Vagina (tissue), 2 donors: Measurements from ENCODE around the gene CNTN3.

Source experiments
- POLR2A ChIP-seq, 2 donors: fragments of 450-650 bp; IDR thresholded peaks; one replicate each; pipeline ENCODE4 v1.6.1; 2017; ENCODE audit warnings: antibody characterized with exemption in 2 of 2, mild to moderate bottlenecking in 2 of 2, moderate library complexity in 2 of 2
- TF ChIP-seq, protein P1 (sequence below), 3 experiments: fragments of 450-650 bp in 2 of 3; fragments of 200-600 bp in 1 of 3; sonication (generic) in 1 of 3; IDR thresholded peaks; one replicate each; pipeline ENCODE4 v1.5.1; 2017 to 2019; ENCODE audit warnings: antibody characterized with exemption in 3 of 3, mild to moderate bottlenecking in 2 of 3, moderate library complexity in 2 of 3

DNA sequence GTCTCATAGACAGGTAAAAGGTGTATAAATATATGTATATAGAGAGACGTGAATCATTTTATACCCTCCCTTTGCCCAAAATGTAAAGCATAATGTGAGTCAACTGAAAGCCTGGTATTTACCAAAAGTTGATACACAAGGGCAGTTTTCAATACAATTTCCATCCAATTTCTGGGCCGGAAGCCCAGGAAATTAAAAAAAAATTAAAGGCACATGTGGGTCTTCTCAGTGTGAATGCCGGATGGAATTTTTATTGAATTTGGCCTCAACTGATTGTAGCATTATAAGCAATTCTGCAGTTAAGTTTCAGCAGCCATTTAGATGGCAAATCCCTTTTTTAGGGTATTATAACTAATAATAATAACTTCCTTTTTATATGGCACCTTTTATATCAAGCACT is 3.3 kb upstream of the CNTN3 start:
- TF ChIP-seq POLR2A (IDR thresholded peaks at IDR 0.05): no peak
- TF ChIP-seq, protein P1, sequence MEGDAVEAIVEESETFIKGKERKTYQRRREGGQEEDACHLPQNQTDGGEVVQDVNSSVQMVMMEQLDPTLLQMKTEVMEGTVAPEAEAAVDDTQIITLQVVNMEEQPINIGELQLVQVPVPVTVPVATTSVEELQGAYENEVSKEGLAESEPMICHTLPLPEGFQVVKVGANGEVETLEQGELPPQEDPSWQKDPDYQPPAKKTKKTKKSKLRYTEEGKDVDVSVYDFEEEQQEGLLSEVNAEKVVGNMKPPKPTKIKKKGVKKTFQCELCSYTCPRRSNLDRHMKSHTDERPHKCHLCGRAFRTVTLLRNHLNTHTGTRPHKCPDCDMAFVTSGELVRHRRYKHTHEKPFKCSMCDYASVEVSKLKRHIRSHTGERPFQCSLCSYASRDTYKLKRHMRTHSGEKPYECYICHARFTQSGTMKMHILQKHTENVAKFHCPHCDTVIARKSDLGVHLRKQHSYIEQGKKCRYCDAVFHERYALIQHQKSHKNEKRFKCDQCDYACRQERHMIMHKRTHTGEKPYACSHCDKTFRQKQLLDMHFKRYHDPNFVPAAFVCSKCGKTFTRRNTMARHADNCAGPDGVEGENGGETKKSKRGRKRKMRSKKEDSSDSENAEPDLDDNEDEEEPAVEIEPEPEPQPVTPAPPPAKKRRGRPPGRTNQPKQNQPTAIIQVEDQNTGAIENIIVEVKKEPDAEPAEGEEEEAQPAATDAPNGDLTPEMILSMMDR (IDR thresholded peaks at IDR 0.05): no peak
